SK-N-SH (cell line): ENCODE results near the gene GNAT3.

Experiments
- CHD2 ChIP-seq: fragments of 150-350 bp; IDR thresholded peaks from 2 replicates; pipeline ENCODE4 v1.6.1; 2018; ENCODE audit warnings: low read length; ENCODE audit not compliant: partially characterized antibody
- EP300 ChIP-seq, 2 experiments: IDR thresholded peaks; 2 replicates each; pipeline versions ENCODE4 v1.4.0 to v1.6.1; 2012; ENCODE audit warnings: borderline replicate concordance in 1 of 2, low read depth in 1 of 2, low read length in 1 of 2
- EZH2phosphoT487 ChIP-seq: fragments of 200-600 bp; sonication (generic); IDR thresholded peaks from 2 replicates; pipeline ENCODE4 v1.6.1; 2017; ENCODE audit warnings: low read depth, mixed run types, mild to moderate bottlenecking, antibody characterized with exemption, moderate library complexity, borderline replicate concordance
- FOXJ3 ChIP-seq: sonication (generic); formaldehyde crosslinking; IDR thresholded peaks from 2 replicates; pipeline ENCODE4 v1.5.1; 2020; ENCODE audit warnings: mild to moderate bottlenecking, missing genetic modification reagents
- JUND ChIP-seq: IDR thresholded peaks from 2 replicates; pipeline ENCODE4 v1.4.0; 2012
- NFIC ChIP-seq: IDR thresholded peaks from 2 replicates; pipeline ENCODE4 v1.4.0; 2012; ENCODE audit warnings: borderline replicate concordance
- NRF1 ChIP-seq: IDR thresholded peaks from 2 replicates; pipeline ENCODE4 v1.6.1; 2012; ENCODE audit warnings: low read depth, mild to moderate bottlenecking, low read length
- POLR2AphosphoS5 ChIP-seq: IDR thresholded peaks from 2 replicates; pipeline ENCODE4 v1.6.1; 2012; ENCODE audit warnings: low read depth, low read length
- RAD21 ChIP-seq: IDR thresholded peaks from 2 replicates; pipeline ENCODE4 v1.6.1; 2012; ENCODE audit warnings: mild to moderate bottlenecking, low read length
- RFX5 ChIP-seq: IDR thresholded peaks from 2 replicates; pipeline ENCODE4 v1.6.1; 2012; ENCODE audit warnings: mild to moderate bottlenecking, improper control_type of control experiment, low read length
- TEAD4 ChIP-seq: IDR thresholded peaks from 2 replicates; pipeline ENCODE4 v1.4.0; 2012; ENCODE audit warnings: mild to moderate bottlenecking, borderline replicate concordance; ENCODE audit not compliant: insufficient read depth
- TF ChIP-seq, protein P1 (sequence below): IDR thresholded peaks from 2 replicates; pipeline ENCODE4 v1.4.0; 2012; ENCODE audit warnings: low read depth
- TF ChIP-seq, protein P2 (sequence below): fragments of 200-600 bp; sonication (generic); IDR thresholded peaks from 2 replicates; pipeline ENCODE4 v1.6.1; 2017; ENCODE audit warnings: antibody characterized with exemption, mild to moderate bottlenecking, moderate library complexity
- TF ChIP-seq, protein P3 (sequence below): fragments of 150-350 bp; IDR thresholded peaks from 2 replicates; pipeline ENCODE4 v1.6.1; 2017; ENCODE audit warnings: antibody characterized with exemption, low read length, low read depth, borderline replicate concordance

DNA sequence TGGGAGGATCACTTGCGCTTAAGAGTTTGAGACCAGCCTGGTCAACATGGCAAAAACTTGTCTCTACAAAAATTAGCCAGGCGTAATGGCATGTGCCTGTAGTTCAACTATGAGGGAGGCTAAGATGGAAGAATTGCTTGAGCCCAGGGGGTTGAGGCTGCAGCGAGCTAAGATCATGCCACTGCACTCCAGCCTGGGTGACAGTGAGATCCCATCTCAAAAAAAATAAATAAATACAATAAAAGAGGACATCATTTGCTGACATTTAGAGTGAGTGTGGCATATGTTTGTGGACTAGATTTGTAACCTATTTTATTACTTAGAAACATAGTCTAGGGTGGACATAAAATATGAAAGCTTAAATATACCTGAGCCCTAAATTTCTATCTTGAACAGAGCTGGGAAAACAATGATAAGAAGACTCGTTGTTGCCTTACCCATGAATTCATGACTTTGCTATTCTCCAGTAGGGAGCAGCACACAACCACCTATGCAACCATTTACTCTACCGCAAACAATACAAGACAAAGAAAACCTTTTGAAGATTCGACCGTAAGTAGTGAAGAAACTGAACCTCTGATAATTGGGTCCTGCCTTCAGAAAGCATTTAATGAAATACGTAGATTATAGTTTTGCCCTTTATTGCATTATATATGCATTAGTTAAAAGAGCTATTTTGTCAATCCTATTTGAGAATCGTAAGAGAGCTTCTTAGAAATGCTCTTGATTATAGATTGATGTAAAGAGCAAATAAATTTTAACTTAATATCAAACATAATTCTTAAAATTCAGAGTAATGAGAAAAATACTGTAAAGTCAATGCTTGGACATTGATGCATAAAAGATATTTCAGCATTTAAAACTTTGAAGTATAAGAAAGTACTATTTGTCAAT is 83.5 kb downstream of the GNAT3 start:
- TF ChIP-seq, protein P1, sequence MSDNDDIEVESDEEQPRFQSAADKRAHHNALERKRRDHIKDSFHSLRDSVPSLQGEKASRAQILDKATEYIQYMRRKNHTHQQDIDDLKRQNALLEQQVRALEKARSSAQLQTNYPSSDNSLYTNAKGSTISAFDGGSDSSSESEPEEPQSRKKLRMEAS: no peak
- TF ChIP-seq, protein P2, sequence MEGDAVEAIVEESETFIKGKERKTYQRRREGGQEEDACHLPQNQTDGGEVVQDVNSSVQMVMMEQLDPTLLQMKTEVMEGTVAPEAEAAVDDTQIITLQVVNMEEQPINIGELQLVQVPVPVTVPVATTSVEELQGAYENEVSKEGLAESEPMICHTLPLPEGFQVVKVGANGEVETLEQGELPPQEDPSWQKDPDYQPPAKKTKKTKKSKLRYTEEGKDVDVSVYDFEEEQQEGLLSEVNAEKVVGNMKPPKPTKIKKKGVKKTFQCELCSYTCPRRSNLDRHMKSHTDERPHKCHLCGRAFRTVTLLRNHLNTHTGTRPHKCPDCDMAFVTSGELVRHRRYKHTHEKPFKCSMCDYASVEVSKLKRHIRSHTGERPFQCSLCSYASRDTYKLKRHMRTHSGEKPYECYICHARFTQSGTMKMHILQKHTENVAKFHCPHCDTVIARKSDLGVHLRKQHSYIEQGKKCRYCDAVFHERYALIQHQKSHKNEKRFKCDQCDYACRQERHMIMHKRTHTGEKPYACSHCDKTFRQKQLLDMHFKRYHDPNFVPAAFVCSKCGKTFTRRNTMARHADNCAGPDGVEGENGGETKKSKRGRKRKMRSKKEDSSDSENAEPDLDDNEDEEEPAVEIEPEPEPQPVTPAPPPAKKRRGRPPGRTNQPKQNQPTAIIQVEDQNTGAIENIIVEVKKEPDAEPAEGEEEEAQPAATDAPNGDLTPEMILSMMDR: peak; percentile 85
- TF ChIP-seq TEAD4 (no peak), POLR2AphosphoS5 (no peak), CHD2 (no peak), RFX5 (no peak), EZH2phosphoT487 (no peak), FOXJ3 (no peak), EP300 (IDR thresholded peaks at IDR 0.05; ENCODE audit: borderline replicate concordance in 1 of 2, low read depth in 1 of 2, low read length in 1 of 2) (no peak), RAD21 (peak; percentile 93), NFIC (no peak), NRF1 (no peak), JUND (no peak)
- TF ChIP-seq, protein P3, sequence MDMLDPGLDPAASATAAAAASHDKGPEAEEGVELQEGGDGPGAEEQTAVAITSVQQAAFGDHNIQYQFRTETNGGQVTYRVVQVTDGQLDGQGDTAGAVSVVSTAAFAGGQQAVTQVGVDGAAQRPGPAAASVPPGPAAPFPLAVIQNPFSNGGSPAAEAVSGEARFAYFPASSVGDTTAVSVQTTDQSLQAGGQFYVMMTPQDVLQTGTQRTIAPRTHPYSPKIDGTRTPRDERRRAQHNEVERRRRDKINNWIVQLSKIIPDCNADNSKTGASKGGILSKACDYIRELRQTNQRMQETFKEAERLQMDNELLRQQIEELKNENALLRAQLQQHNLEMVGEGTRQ: no peak
